SK-N-MC (cell line): ENCODE results near the gene MYL10.

Source experiments
- EZH2 ChIP-seq: fragments of 200-600 bp; sonication (generic); IDR thresholded peaks from one replicate; pipeline ENCODE4 v1.6.1; 2017; ENCODE audit warnings: antibody characterized with exemption
- POLR2AphosphoS5 ChIP-seq: IDR thresholded peaks from 2 replicates; pipeline ENCODE4 v1.6.1; 2012; ENCODE audit warnings: mild to moderate bottlenecking, low read depth, low read length, borderline replicate concordance

- TF ChIP-seq POLR2AphosphoS5 (no peak), EZH2 (no peak)
Measured at GRCh38 chr7:101582971-101583370, 46.1 kb downstream of the MYL10 start.
